T-helper 2 cell treated with Interferon-gamma antibody and Interleukin-4, amounts not matched to agents 5 μg/mL and 100 μg/mL, for 36 hours (primary cell): ENCODE results near the gene CCDC172.
"Not testable (repeated sequence)": the region's sequence is repeated elsewhere in the genome, so short reads cannot be mapped to it uniquely, and the experiment has no call there.

ENCODE experiments used
- DNase-seq: peaks from one replicate; pipeline ENCODE4 v3.0.0; 2021; ENCODE audit warnings: low spot score
- H3K27ac Mint-ChIP-seq: one replicate; pipeline ENCODE4 v1.8.0; 2021; ENCODE audit warnings: mild to moderate bottlenecking, mixed read lengths
- H3K27me3 Mint-ChIP-seq: one replicate; pipeline ENCODE4 v1.8.0; 2021; ENCODE audit warnings: low read depth, mixed read lengths
- H3K36me3 Mint-ChIP-seq: one replicate; pipeline ENCODE4 v1.8.0; 2021; ENCODE audit warnings: low read depth, mixed read lengths
- H3K4me1 Mint-ChIP-seq: one replicate; pipeline ENCODE4 v1.8.0; 2021; ENCODE audit warnings: low read depth, mixed read lengths
- H3K4me3 Mint-ChIP-seq: one replicate; pipeline ENCODE4 v1.8.0; 2022; ENCODE audit warnings: mild to moderate bottlenecking, moderate library complexity, mixed read lengths
- H3K9me3 Mint-ChIP-seq: one replicate; pipeline ENCODE4 v1.8.0; 2021; ENCODE audit warnings: mixed read lengths

Gene CCDC172

DNA sequence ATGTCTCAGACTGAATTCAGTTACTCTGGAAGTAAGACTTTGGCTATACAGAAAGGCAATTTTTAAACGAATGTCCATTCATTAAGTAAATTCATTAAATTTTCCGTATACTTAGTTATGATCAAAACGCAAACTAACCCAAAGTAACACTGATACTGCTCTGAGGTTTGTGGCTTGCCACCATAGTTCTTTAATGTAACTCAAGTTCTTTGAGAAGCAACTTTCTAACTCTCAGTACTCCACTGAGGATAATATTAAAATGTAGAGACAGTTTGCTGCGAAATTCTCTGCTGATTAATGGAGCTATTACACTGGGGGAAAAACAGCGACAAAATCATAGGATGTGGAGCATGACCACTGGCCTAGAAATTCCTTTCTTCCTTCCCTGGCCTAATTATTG is 58.0 kb downstream of the CCDC172 start:
- H3K27ac Mint-ChIP-seq: no peak overlapping the region
- no peaks in the 10 kb centered on the region for H3K4me1 Mint-ChIP-seq
- H3K36me3 Mint-ChIP-seq: no peaks in the 10 kb centered on the region
- DNase-seq: no peak
- no peaks in the 10 kb centered on the region for H3K27me3 Mint-ChIP-seq
- H3K9me3 Mint-ChIP-seq: no peaks in the 10 kb centered on the region
- no peak overlapping the region for H3K4me3 Mint-ChIP-seq

DNA sequence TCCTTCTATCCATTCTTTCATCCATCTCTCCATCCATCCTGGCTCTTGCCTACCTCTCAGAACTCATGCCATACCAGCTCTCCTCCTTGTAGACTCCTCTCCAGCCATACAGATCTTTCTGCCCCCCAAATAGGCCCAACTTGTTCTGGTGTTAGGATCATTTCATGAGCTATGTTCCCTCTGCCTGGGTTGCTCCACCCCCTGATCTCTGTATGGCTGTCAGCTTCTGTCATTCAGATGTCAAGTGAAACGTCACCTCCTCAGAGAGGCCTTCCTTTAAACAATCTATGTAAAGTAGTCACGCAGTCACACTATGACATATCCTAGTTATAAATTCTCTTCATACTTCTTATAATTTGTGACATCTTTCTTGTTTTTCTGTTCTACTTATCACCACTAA is 61.1 kb downstream of the CCDC172 start:
- Mint-ChIP-seq H3K4me1 (no peaks in the 10 kb centered on the region), H3K4me3 (no peak overlapping the region), H3K9me3 (no peaks in the 10 kb centered on the region), H3K36me3 (no peaks in the 10 kb centered on the region), H3K27me3 (no peaks in the 10 kb centered on the region), H3K27ac (no peak overlapping the region)
- DNase-seq: no peak

DNA sequence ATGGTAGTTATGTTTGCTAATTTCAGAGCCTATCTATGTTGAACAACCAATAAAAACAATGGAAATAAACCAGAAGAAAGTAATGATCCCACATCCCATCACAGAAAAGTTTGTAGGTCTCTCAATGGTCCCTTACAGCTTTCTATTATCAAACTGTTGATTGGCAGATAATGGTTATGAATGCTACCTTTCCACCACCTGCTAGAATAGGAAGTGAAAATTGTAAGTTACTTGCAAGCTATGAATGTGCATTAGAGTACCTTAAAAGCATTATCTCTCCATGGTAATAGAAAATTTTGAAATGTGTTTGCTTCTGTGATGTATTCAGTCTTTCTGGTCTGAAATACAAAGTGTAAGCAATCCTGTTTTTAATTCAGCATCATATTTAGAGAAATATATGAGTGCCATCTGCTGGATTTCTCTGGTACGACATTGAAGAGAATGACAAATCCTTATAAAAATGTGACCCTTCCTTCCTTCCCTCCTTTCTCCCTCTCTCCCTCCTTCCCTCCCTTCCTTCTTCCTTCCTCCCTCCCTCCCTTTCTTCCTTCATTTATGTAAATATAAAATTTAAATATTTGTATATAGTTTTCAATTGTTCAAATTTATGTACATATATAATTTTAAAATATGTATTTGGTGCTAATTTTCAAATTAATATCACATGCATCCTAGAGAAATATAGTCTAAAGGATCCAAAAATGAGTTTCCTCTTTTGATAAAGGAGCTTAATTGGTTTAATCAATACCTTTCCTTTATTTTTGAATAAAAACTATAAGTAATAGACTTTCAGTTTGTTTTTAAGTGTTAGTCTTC is 62.0 kb downstream of the CCDC172 start:
- no peaks in the 10 kb centered on the region for H3K27me3 Mint-ChIP-seq
- DNase-seq: no peak
- H3K27ac Mint-ChIP-seq: no peak overlapping the region
- no peaks in the 10 kb centered on the region for H3K4me1 Mint-ChIP-seq
- H3K36me3 Mint-ChIP-seq: no peaks in the 10 kb centered on the region
- no peaks in the 10 kb centered on the region for H3K9me3 Mint-ChIP-seq
- H3K4me3 Mint-ChIP-seq: no peak overlapping the region

DNA sequence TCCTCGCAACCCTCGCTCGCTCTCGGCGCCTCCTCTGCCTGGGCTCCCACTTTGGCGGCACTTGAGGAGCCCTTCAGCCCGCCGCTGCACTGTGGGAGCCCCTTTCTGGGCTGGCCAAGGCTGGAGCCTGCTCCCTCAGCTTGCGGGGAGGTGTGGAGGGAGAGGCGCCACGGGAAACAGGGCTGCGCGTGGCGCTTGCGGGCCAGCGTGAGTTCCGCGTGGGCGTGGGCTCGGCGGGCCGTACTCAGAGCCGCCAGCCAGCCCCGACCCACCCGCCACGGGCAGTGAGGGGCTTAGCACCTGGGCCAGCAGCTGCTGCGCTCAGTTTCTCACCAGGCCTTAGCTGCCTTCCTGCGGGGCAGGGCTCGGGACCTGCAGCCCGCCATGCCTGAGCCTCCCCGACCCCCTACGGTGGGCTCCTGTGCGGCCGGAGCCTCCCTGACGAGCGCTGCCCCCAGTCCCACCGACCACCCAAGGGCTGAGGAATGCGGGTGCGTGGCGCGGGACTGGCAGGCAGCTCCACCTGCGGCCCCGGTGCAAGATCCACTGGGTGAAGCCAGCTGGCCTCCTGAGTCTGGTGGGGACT is 69.1 kb downstream of the CCDC172 start:
- not testable (repeated sequence) for H3K4me3 Mint-ChIP-seq, H3K9me3 Mint-ChIP-seq, H3K36me3 Mint-ChIP-seq, DNase-seq, H3K4me1 Mint-ChIP-seq, H3K27ac Mint-ChIP-seq, H3K27me3 Mint-ChIP-seq

DNA sequence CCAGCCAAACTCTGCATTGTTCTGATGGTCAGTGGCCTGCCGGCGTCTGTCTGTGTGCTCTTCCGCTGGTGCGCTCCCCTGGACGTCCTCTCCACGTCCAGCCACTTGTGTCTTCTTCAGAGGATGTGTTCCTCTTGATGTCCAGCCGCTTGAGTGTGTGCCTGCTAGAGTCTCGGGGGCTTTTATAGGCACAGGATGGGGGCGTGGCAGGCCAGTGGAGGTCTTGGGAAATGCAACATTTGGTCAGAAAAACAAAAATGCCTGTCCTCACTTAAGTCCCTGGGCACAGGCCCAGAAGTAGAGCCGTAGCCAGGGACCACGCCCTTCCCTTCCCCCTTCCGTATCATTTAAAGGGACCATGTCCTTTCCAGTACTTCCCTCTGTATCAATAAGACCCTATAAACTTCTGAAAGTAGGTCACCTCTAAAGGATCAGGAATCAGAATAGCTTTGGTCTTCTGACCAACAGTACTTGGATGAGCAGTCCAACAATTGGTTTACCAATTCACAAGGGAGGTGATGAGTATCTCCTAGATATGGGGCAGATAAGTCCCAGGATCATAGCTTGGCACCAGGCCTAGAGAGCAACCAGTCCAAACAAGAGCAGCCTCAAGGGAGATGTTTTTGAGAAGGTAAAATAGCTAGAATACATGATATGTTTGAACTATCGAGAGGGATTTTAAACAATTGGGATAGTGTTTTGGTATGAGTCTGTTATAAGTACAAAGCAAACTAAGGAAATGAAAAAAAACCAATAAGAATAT is 71.2 kb downstream of the CCDC172 start:
- Mint-ChIP-seq H3K27me3 (no peaks in the 10 kb centered on the region), H3K36me3 (no peaks in the 10 kb centered on the region), H3K9me3 (no peaks in the 10 kb centered on the region), H3K4me1 (no peaks in the 10 kb centered on the region), H3K27ac (no peak overlapping the region), H3K4me3 (no peak overlapping the region)
- DNase-seq: no peak

DNA sequence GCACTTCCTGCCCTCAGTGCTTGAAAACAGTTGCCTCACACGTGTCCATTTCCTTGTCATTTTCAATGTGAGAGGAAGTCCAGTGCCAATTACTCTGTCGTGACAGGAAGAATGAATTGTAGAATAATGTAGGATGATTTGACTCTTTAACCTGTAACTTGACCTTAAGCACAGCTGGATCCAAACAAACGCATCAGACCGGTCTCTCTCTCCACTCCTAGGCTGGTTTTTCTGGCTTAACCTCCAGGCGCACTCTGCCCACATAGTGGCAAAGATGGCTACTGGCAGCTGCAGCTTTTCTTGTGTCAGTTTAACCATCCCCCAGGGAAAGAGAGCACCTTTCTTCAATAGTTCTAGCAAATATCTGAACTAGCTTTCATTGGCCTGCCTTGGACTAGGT is 74.0 kb downstream of the CCDC172 start:
- no peak overlapping the region for H3K27ac Mint-ChIP-seq
- H3K36me3 Mint-ChIP-seq: no peaks in the 10 kb centered on the region
- no peak for DNase-seq
- H3K9me3 Mint-ChIP-seq: no peaks in the 10 kb centered on the region
- no peak overlapping the region for H3K4me3 Mint-ChIP-seq
- no peaks in the 10 kb centered on the region for H3K4me1 Mint-ChIP-seq
- no peaks in the 10 kb centered on the region for H3K27me3 Mint-ChIP-seq

DNA sequence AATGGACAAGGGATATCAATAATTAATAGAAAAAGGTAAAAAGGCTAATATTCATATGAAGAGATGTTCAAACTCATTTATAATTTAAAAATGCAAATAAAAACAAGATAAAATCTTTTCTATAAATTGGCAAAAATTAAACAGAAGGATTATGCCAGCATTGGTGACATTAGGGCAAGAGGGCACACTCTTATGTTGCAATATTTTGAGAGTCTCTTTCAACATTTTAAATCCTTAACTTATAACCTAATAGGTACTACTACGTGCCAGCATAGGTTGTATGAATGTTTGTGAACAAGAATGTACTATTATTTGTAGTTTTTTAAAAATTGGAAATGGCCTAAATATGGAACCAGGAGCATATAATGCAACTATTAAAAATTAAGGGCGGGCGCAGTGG is 78.6 kb downstream of the CCDC172 start:
- no peak overlapping the region for H3K27ac Mint-ChIP-seq
- no peak for DNase-seq
- H3K4me3 Mint-ChIP-seq: no peak overlapping the region
- H3K4me1 Mint-ChIP-seq: no peaks in the 10 kb centered on the region
- H3K9me3 Mint-ChIP-seq: no peaks in the 10 kb centered on the region
- H3K27me3 Mint-ChIP-seq: no peaks in the 10 kb centered on the region
- H3K36me3 Mint-ChIP-seq: no peaks in the 10 kb centered on the region

DNA sequence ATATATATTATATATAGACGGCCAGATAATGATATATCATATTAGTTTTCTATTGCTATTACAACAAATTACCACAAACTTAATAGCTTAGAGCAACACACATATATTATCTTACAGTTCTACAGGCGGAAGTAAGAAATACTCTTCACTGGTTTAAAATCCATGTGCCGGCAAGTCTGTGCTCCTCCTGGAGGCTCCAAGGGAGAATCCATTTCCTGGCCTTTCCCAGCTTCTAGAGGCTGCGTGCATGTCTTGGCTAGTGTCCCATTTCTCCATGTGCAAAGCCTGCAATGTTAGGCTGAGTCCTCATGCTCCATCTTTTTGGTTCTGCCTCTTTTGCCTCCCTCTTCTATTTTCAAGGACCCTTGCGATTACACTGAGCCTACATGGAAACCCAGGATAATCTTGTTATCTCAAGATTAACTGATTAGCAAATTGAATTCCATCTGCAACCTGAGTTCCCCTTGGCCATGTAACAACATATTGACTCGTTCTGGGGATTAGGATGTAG is 79.5 kb downstream of the CCDC172 start:
- no peaks in the 10 kb centered on the region for H3K36me3 Mint-ChIP-seq
- no peaks in the 10 kb centered on the region for H3K9me3 Mint-ChIP-seq
- no peaks in the 10 kb centered on the region for H3K4me1 Mint-ChIP-seq
- H3K4me3 Mint-ChIP-seq: no peak overlapping the region
- no peak for DNase-seq
- H3K27ac Mint-ChIP-seq: no peak overlapping the region
- no peaks in the 10 kb centered on the region for H3K27me3 Mint-ChIP-seq

DNA sequence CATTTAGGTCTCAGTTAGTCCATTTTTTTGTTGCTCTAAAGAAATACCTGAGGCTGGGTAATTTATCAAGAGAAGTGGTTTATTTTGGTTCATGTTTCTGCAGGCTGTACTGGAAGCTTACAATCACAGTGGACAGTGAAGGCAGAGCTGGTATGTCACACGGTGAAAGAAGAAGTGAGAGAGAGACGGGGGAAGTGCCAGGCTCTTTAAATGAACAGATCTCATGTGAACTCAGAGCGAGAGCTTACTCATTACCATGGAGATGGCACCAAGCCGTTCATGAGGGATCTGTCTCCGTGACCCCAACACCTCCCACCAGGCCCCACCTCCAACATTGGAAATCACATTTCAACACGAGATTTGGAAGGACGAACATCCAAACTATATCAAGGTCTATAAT is 84.5 kb downstream of the CCDC172 start:
- no peak for DNase-seq
- H3K4me1 Mint-ChIP-seq: no peaks in the 10 kb centered on the region
- no peaks in the 10 kb centered on the region for H3K27me3 Mint-ChIP-seq
- H3K4me3 Mint-ChIP-seq: no peak overlapping the region
- no peak overlapping the region for H3K27ac Mint-ChIP-seq
- H3K9me3 Mint-ChIP-seq: no peaks in the 10 kb centered on the region
- no peaks in the 10 kb centered on the region for H3K36me3 Mint-ChIP-seq

DNA sequence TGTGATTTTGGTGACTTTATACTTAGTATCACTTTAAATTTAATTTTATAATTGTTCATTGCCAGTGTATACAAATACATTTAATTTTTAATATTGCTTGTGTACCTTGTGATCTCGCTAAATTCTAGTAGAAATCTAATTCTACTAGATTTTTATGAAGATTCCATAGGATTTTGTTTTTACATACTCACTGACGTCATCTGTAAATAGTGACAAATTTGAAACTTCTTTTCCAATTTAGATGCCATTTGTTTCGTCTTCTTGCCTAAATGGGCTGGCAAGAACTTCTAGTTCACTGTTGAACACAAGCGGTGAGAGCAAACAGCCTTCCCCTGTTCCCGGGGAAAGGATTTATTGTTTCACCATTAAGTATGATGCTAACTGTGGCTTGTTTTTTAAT is 86.1 kb downstream of the CCDC172 start:
- H3K4me1 Mint-ChIP-seq: no peaks in the 10 kb centered on the region
- no peak for DNase-seq
- H3K36me3 Mint-ChIP-seq: no peaks in the 10 kb centered on the region
- H3K9me3 Mint-ChIP-seq: no peaks in the 10 kb centered on the region
- H3K4me3 Mint-ChIP-seq: no peak overlapping the region
- no peaks in the 10 kb centered on the region for H3K27me3 Mint-ChIP-seq
- no peak overlapping the region for H3K27ac Mint-ChIP-seq

DNA sequence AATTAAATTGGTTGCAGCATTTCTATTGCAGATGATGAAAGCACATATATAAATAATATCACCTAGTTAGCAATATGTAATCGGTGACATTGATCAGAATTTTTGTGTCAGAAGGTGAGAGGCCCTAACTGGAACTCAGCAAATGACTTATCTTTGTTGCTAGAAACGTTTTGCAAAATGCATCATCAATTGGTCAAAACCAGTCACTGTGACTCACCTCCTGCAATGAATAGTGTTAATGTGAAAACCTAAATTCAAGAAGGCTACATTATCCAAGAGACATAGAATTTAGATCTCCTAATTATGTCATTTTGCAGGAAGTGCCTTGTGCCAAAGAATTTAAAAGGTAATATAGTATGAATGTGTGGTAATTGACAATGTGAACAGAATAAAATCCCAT is 93.6 kb downstream of the CCDC172 start:
- DNase-seq: no peak
- H3K36me3 Mint-ChIP-seq: no peaks in the 10 kb centered on the region
- H3K27ac Mint-ChIP-seq: no peak overlapping the region
- no peaks in the 10 kb centered on the region for H3K27me3 Mint-ChIP-seq
- no peak overlapping the region for H3K4me3 Mint-ChIP-seq
- H3K9me3 Mint-ChIP-seq: no peaks in the 10 kb centered on the region
- no peaks in the 10 kb centered on the region for H3K4me1 Mint-ChIP-seq

DNA sequence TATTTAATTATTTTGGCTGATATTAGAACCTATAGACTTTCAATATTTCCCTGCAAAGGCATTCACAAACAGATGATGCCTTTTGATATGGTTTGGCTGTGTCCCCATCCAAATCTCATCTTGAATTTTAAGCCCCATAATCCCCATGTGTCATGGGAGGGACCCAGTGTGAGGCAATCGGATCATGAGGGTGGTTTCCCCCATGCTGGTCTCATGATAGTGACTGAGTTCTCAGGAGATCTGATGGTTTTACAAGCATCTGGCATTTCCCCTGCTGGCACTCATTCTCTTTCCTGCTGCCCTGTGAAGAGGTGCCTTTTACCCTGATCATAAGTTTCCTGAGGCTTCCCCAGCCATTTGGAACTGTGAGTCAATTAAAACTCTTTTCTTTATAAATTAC is 94.1 kb downstream of the CCDC172 start:
- H3K27me3 Mint-ChIP-seq: no peaks in the 10 kb centered on the region
- no peak overlapping the region for H3K27ac Mint-ChIP-seq
- no peaks in the 10 kb centered on the region for H3K9me3 Mint-ChIP-seq
- H3K4me3 Mint-ChIP-seq: no peak overlapping the region
- no peak for DNase-seq
- H3K4me1 Mint-ChIP-seq: no peaks in the 10 kb centered on the region
- no peaks in the 10 kb centered on the region for H3K36me3 Mint-ChIP-seq

DNA sequence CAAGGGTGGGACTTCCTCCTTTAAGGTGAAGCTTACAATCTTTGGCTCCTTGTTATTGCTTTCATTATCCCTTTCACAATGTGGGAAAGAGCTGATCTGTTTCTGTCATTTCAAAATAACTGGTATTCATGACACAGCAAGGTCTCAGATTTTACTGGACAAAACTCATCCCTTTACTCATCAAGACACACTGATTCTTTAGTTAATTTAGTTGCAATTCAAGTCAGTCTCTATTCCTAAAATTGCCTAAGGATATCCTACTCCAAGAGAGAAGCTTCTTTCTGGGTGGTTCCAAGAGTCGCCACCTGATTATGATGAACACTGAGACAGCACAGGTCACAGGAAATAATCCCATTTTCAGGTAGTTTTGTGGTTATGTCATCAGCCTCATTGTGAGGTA is 97.6 kb downstream of the CCDC172 start:
- Mint-ChIP-seq H3K9me3 (no peaks in the 10 kb centered on the region), H3K36me3 (no peaks in the 10 kb centered on the region), H3K4me3 (no peak overlapping the region), H3K27me3 (no peaks in the 10 kb centered on the region), H3K4me1 (no peaks in the 10 kb centered on the region), H3K27ac (no peak overlapping the region)
- DNase-seq: no peak

DNA sequence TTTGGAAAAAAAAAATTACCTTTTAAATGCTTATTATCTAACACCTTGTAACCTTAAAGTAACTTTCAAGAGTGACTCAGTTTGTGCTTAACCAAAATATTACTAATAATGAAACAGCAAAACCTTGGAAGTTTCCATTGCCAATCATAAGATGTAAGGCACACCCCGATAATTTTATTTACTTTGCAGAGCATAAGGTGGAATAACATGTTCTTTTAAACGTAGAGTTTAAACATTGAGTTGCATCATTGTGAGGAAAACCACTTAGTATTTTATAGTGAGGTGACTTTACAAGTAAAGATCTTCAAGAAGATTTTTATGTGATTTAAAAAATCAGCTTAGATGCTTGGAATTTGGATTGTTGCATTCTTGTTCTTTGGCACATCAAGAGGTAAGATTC is 103.4 kb downstream of the CCDC172 start, which contains the start of gene PNLIPRP3:
Gene PNLIPRP3 (plus strand): TSS at position 177 of the 400 bp plus-strand sequence. CDS start 166 bp downstream, at position 343.
- H3K4me3 Mint-ChIP-seq: no peak within 1 kb of the TSS
- no peaks in the 10 kb centered on the region for H3K9me3 Mint-ChIP-seq
- H3K4me1 Mint-ChIP-seq: no peaks in the 10 kb centered on the region
- H3K27ac Mint-ChIP-seq: no peak within 1 kb of the TSS
- no peaks in the 10 kb centered on the region for H3K36me3 Mint-ChIP-seq
- DNase-seq: no peak
- no peaks in the 10 kb centered on the region for H3K27me3 Mint-ChIP-seq
